Measurements from ENCODE around the gene HCFC2.

Gene HCFC2

GRCh38 chr12:104137902-104138796 is 73.8 kb downstream of the HCFC2 start, which contains the start of gene NFYB:
TSS of gene NFYB (minus strand) at chr12:104138210. CDS start at chr12:104135453, 2,757 bp downstream.
- Histone ChIP-seq H3K36me3 (no peaks in the 10 kb centered on the region), H3K4me3 (ENCODE audit: low read depth, low read length) (peak within 1 kb of the TSS; percentile 91), H3K4me1 (peaks cover 2% of the 10 kb centered on the region; the same call in 1 of the 2 replicates), H3K27me3 (no peaks in the 10 kb centered on the region), H3K9me3 (no peaks in the 10 kb centered on the region)
- TF ChIP-seq, protein P1, sequence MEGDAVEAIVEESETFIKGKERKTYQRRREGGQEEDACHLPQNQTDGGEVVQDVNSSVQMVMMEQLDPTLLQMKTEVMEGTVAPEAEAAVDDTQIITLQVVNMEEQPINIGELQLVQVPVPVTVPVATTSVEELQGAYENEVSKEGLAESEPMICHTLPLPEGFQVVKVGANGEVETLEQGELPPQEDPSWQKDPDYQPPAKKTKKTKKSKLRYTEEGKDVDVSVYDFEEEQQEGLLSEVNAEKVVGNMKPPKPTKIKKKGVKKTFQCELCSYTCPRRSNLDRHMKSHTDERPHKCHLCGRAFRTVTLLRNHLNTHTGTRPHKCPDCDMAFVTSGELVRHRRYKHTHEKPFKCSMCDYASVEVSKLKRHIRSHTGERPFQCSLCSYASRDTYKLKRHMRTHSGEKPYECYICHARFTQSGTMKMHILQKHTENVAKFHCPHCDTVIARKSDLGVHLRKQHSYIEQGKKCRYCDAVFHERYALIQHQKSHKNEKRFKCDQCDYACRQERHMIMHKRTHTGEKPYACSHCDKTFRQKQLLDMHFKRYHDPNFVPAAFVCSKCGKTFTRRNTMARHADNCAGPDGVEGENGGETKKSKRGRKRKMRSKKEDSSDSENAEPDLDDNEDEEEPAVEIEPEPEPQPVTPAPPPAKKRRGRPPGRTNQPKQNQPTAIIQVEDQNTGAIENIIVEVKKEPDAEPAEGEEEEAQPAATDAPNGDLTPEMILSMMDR (IDR thresholded peaks at IDR 0.05; ENCODE audit: low read depth, low read length), result no peak
- DNase-seq, result peak; percentile 95

DNA sequence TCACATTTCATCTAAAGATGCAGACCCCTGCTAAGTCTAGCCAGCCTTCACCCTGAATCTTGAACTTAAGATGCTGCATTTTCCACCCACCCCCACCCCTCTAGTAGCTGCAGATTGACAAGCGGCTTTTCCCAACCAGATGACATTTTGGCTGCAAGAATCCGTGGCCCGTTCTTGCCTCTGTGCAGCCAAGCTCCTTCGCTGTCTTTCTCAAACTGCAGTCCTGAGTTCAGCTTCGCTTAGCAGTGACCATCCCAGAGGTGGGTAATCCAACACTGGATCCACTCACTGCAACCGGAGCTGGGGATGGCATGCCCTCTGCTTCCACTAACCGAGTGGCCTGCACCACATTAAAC is 74.4 kb downstream of the HCFC2 start:
- no peaks in the 10 kb centered on the region for H3K9me3 ChIP-seq
- H3K4me1 ChIP-seq, result peaks cover 2% of the 10 kb centered on the region; the same call in 1 of the 2 replicates
- no peaks in the 10 kb centered on the region for H3K27me3 ChIP-seq
- no peaks in the 10 kb centered on the region for H3K36me3 ChIP-seq
- no peak overlapping the region for H3K4me3 ChIP-seq (ENCODE audit: low read depth, low read length)
- TF ChIP-seq, protein P1 (IDR thresholded peaks at IDR 0.05; ENCODE audit: low read depth, low read length), result no peak
- no peak for DNase-seq

GRCh38 chr12:104142543-104142942 is 78.2 kb downstream of the HCFC2 start:
- no peaks in the 10 kb centered on the region for H3K9me3 ChIP-seq
- TF ChIP-seq, protein P1 (IDR thresholded peaks at IDR 0.05; ENCODE audit: low read depth, low read length), result no peak
- no peaks in the 10 kb centered on the region for H3K4me1 ChIP-seq
- no peaks in the 10 kb centered on the region for H3K36me3 ChIP-seq
- no peak overlapping the region for H3K4me3 ChIP-seq (ENCODE audit: low read depth, low read length)
- H3K27me3 ChIP-seq, result no peaks in the 10 kb centered on the region
- DNase-seq, result no peak

GRCh38 chr12:104143002-104143401 is 78.7 kb downstream of the HCFC2 start:
- TF ChIP-seq, protein P1 (IDR thresholded peaks at IDR 0.05; ENCODE audit: low read depth, low read length), result no peak
- Histone ChIP-seq H3K9me3 (no peaks in the 10 kb centered on the region), H3K4me3 (ENCODE audit: low read depth, low read length) (no peak overlapping the region), H3K27me3 (no peaks in the 10 kb centered on the region), H3K4me1 (no peaks in the 10 kb centered on the region), H3K36me3 (no peaks in the 10 kb centered on the region)
- no peak for DNase-seq

GRCh38 chr12:104143918-104144317 is 79.6 kb downstream of the HCFC2 start:
- Histone ChIP-seq H3K9me3 (no peaks in the 10 kb centered on the region), H3K4me1 (no peaks in the 10 kb centered on the region), H3K4me3 (ENCODE audit: low read depth, low read length) (no peak overlapping the region), H3K36me3 (no peaks in the 10 kb centered on the region), H3K27me3 (no peaks in the 10 kb centered on the region)
- TF ChIP-seq, protein P1 (IDR thresholded peaks at IDR 0.05; ENCODE audit: low read depth, low read length), result no peak
- no peak for DNase-seq

DNA sequence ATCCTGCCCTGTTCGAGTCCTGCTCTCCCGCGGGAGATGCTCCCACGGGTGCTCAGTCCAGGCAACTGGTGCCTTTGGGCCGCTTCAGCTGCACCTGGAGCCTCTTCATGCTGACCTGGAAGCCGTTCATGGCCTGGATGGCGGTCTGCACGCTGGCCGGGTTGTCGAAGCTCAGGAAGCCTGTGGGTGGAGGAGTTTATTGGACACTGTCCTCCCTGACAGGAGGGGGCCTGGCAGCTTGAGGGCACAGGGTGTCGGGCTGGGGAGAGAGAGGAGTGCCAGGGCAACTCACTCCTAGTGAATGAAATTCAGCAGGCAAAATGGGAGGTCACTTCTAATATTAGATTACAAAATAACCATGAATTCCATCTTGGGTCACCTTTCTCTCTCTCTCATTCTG is 83.0 kb downstream of the HCFC2 start:
- Histone ChIP-seq H3K36me3 (no peaks in the 10 kb centered on the region), H3K4me1 (no peaks in the 10 kb centered on the region), H3K27me3 (no peaks in the 10 kb centered on the region), H3K9me3 (no peaks in the 10 kb centered on the region), H3K4me3 (ENCODE audit: low read depth, low read length) (no peak overlapping the region)
- DNase-seq, result no peak
- TF ChIP-seq, protein P1 (IDR thresholded peaks at IDR 0.05; ENCODE audit: low read depth, low read length), result no peak
